DMS79 treated with DMSO at 0.1 percent for 48 hours (cell line): ENCODE results near the gene MIA2.
"Not testable (repeated sequence)": the region's sequence is repeated elsewhere in the genome, so short reads cannot be mapped to it uniquely, and the experiment has no call there.

Source experiments
- DNase-seq: peaks from one replicate; lab custom pipeline; 2025; lab: John Stamatoyannopoulos, UW

MIA2 gene

DNA sequence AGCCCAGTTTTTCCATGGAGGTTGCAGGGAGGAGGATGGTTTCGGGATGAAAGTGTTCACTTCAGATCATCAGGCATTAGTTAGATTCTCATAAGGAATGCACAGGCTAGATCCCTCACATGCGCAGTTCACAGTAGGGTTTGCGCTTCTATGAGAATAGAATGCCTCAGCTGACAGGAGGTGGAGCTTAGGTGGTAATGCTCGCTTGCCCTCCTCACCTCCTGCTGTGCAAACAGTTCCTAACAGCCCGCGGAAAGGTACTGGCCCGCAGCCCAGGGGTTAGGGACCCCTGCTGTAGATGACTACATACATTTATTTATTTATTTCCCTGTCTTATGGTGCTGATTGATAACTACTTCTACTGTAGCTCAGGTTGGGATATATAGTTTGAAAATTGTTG, 105.3 kb downstream of the MIA2 start:
- DNase-seq = no peak

GRCh38 chr14:39341126-39341525, 107.4 kb downstream of the MIA2 start:
- not testable (repeated sequence) for DNase-seq

DNA sequence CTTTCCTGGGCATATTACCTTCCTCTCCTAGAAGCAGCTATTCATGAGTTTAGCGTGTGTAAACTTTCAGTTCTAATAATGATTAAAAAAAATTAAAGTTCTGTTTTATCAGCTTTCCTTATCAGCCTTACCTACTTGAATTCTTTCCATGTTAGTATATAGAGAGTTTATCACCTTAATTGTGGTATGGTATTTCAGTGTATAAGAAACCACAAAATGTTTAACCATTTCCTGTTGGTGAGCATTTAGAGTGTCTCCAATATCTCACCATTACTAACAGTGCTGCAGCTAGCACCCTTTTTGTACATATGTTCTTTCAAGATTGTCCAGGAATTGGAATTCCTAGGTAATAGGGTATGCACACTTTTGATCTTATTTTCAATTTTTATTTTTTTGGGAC, 109.1 kb downstream of the MIA2 start:
- no peak for DNase-seq

- no peak for DNase-seq
These were observed 109.9 kb downstream of the MIA2 start for GRCh38 chr14:39343614-39344013.

DNA sequence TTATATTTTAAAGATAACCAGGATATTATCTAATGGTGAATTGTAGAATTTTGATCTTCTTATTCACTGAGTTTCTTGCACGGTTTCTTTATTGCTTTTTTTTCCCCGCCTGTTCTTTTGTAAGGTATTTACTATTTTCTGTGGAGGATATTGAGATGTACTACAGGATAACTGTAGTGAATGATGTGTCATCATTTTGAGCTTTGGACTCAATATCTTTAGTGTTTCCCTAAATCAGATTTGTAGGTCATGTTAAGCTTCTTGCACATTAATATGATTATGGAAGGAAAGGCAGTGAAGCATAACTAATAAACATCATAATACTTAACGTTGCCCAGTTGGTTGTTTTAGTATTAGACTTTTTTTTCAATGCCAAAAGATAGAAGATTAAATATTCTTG, 117.2 kb downstream of the MIA2 start:
- no peak for DNase-seq

- no peak for DNase-seq
These were observed 118.0 kb downstream of the MIA2 start for GRCh38 chr14:39351708-39352107.

GRCh38 chr14:39359069-39359468, 125.4 kb downstream of the MIA2 start:
- not testable (repeated sequence) for DNase-seq

DNA sequence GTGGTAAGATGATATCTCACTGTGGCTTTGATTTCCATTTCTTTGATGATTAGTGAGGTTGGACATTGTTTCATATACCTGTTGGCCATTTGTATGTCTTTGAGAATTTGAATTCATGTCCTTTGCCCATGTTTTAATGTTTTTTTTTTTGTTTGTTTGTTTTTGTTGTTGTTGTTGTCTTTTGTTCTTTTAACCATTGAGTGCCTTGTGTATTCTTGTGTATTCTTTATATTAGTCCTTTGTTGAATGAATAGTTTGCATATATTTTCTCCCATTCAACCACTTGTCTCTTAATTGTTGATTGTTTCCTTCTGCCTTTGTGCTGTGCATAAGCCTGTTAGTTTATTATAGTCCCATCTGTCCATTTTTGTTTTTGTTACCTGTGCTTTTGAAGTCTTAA, 126.6 kb downstream of the MIA2 start:
- no peak for DNase-seq

DNA sequence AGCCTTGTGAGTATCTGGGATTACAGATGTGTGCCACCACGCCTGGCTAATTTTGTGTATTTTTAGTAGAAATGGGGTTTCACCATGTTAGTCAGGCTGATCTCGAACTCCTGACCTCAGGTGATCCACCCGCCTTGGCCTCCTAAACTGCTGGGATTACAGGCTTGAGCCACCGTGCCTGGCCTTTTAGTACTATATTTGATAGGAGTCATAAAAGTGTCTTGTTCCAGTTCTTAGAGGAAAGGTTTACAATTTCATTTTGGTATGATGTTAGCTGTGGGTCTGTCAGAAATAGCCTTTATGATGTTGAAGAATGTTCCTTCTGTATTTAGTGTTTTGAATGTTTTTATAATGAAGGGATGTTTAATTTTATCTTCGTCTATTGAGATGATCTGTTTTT, 127.8 kb downstream of the MIA2 start:
- not testable (repeated sequence) for DNase-seq

DNA sequence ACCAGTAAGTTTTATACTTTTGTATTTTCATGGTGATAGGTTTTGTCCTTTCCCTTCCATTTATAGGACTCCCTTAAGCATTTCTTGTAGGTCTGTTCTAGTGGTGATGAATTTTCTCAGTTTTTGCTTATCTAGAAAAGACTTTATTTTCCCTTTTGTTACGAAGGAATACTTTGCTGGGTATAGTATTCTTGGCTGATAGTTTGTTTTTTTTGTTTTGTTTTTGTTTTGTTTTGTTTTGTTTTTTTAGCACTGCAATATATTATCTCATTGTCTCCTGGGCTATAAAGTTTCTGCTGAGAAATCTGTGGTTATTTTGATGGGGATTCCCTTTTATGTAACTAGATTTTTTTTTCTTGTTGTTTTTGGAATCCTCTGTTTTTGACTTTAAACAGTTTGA, 130.8 kb downstream of the MIA2 start:
- no peak for DNase-seq

DNA sequence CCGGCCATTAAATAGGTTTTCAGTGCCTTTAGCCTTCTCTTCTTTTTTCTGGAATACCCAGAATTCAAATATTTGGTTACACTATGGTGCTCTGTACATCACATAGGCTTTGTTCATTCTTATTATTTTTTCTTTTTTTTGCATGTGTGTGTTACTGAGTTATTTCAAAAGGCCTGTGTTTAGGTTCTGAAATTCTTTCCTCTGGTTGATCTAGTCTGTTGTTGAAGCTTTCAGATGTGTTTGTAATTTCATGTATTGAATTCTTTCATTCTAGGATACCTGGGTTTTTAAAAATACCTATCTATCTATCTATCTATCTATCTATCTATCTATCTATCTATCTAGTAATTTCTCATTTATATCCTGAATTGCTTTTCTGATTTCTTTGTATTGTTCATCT, 131.6 kb downstream of the MIA2 start:
- no peak for DNase-seq

GRCh38 chr14:39366460-39367386, 133.0 kb downstream of the MIA2 start:
- no peak for DNase-seq

DNA sequence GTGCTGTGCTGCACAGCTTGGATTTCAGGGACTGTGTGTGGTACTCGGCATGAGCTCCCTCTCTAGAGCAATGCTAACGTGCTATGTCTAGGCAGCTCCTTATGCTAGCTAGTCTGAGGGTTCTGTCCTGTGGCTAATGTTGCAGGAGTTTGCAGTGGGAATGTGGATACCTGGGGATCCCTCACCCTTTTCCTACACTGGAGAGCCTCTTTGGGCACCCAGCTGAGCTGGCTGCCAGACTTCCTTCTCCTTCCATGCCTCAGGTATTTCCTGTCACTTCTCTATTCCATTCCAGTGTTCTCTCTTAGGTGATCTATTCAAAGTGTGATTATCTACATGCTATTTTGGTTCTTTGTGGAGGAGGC, 133.7 kb downstream of the MIA2 start:
- no peak for DNase-seq

GRCh38 chr14:39368261-39368959, 134.7 kb downstream of the MIA2 start:
- peak; percentile 84 for DNase-seq

GRCh38 chr14:39369029-39369428, 135.3 kb downstream of the MIA2 start:
- no peak for DNase-seq

GRCh38 chr14:39370415-39370814, 136.7 kb downstream of the MIA2 start:
- no peak for DNase-seq

DNA sequence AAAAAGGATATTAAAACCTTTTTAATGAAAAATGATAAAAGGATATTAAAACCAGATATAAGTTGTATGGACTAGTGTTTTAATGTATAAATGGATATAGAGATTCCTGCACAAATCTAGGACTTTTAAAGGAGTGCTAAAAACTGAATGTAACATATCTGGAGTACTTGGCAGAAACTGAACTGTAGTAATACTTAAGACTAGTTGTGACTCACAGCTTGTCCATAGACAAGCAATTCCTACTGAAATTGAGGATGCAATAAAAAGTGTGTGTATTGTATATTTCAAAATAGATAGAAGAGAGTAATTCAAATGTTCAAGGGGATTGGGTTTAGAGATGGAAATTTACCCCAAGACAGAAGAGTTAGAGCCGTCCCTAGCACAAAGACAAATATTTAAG, 138.9 kb downstream of the MIA2 start:
- no peak for DNase-seq

DNA sequence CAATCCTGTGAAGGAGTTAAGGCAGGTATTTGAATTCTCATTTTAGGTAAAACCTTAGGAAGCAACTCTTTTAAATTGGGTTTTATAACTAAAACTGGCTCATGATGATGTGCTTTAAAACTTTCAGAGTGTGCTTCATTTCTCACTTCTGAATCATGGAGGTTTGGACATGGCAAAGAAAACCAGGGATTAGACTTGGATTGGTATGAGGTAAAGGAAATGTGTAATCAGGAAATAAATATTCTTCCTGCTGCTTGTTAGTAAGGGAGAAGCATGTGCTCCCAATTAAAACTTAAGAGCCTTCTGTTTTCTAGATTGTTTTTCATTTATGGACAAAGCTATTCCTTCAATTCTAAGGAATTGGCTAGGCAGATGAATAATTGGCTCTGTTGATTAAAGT, 141.1 kb downstream of the MIA2 start:
- DNase-seq = no peak

DNA sequence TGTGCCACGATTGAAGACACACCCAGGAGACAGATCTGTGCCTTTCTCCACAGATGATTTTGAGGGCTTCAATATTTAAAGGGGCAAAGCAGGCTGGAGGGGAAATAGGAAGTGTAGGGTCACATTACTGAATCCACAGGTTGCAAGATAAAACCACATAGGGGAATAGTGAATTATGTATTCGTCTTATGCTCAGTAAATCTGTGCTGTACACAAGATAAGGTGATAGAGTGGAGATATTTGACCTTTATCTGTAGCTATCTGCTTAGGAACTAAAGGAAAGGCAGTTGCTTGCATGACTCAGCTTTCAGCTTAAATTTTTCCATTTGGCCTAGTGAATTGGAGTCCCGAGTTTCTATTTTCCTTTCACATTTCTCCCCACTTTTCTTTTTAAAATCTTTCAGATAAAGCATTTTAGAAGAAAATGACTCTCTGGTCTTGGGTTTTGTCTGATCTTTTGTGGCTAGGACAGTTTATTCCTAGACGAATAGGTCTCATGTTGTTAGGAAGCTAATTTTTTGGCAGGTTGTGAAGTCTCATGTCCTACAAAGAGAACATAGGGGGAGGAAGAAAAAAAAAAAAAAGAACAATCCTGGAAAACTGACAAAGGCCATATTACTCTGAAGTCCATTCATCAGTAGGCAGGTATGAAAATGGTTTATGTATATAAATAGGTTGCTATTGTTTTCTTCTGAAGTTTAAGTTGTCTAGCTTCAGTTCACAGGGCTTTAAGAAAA, 143.1 kb downstream of the MIA2 start:
- DNase-seq = no peak

DNA sequence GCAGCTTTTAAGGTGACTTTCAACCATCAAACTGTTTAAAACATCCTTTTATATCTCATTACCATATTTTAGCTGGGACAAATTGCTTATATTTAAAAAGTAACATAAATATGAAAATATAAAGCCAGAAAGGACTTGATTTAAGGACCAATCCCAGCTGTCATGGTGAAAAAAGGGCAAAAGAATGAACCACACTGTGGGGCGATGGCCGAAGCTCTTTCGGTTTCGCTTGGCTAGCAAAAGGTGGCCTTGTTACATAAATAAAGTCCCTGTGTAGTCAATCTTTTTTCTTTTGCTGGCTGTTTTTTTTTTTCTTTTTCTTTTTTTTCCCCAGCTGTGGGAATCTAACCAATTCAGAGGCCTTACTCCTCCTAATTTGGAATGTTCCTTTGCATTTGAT, 147.7 kb downstream of the MIA2 start:
- no peak for DNase-seq

GRCh38 chr14:39382463-39382862, 148.7 kb downstream of the MIA2 start:
- DNase-seq = no peak

- DNase-seq = no peak
These were observed 149.4 kb downstream of the MIA2 start for GRCh38 chr14:39383026-39383660.
